Neural progenitor cell (in vitro differentiated cells): Measurements from ENCODE around the gene ARL13B.

ENCODE experiments used
- EZH2 ChIP-seq: fragments of 200-600 bp; sonication (generic); IDR thresholded peaks from 2 replicates; pipeline ENCODE4 v1.6.1; 2017; ENCODE audit warnings: antibody characterized with exemption, mild to moderate bottlenecking, moderate library complexity
- EZH2phosphoT487 ChIP-seq: fragments of 200-600 bp; sonication (generic); IDR thresholded peaks from 2 replicates; pipeline ENCODE4 v1.6.1; 2017; ENCODE audit warnings: antibody characterized with exemption
- TF ChIP-seq, protein P1 (sequence below): fragments of 200-600 bp; sonication (generic); IDR thresholded peaks from 2 replicates; pipeline ENCODE4 v1.5.1; 2017; ENCODE audit warnings: antibody characterized with exemption, mild to moderate bottlenecking

DNA sequence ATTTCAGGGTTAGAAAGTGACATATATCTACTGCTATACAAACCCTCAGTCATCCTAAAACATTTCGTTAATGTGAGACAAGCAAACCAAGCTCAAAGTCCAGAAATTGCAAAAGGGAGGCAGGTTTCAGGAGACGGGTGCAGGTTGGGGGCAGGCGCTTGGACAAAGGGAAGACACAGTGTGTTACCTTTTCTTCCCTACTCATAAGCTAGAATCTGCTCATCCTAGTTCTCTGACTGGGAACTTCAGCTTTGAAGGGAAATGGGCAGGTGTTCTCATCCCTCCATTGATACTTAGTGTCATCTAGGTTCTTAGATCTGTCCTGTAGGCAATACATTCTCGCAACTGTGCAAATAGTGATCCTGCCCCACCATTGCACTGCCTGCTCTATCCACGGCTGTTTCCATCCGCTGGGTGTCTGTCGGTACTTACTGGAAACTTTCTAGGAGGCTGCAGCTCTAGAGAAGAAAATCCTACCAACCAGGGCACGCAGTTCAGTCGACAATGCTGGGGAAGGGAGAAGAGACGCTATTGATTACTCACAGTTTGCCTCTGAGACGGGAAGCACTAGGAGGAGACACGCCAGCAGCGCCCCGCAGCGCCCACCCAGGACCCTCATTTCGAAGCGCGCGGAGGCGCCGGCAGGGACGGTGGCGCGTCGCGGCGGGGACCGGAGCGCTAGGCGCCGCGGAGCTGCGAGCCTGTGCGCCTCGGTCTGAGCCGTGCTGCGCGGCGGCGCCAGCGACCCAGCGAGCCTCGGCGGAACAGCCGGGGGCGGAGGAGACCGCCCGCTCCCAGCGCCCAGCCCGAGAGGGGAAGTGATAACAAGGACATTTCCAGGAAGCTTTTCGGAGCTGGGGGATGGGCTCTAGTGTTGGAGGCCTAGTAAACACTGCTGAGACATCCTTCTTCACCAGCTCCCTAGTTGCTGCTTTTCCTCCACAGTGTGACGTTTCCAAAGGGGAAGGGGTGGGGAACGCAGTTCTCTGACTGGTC lies 6.5 kb upstream of the ARL13B start, which contains the start of gene PROS1:
- TF ChIP-seq, protein P1, sequence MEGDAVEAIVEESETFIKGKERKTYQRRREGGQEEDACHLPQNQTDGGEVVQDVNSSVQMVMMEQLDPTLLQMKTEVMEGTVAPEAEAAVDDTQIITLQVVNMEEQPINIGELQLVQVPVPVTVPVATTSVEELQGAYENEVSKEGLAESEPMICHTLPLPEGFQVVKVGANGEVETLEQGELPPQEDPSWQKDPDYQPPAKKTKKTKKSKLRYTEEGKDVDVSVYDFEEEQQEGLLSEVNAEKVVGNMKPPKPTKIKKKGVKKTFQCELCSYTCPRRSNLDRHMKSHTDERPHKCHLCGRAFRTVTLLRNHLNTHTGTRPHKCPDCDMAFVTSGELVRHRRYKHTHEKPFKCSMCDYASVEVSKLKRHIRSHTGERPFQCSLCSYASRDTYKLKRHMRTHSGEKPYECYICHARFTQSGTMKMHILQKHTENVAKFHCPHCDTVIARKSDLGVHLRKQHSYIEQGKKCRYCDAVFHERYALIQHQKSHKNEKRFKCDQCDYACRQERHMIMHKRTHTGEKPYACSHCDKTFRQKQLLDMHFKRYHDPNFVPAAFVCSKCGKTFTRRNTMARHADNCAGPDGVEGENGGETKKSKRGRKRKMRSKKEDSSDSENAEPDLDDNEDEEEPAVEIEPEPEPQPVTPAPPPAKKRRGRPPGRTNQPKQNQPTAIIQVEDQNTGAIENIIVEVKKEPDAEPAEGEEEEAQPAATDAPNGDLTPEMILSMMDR, result peak; percentile 19
- TF ChIP-seq EZH2 (no peak), EZH2phosphoT487 (no peak)
